Stimulated activated CD8-positive, alpha-beta memory T cell treated with anti-CD3 and anti-CD28 coated beads, Interleukin-12 subunit alpha, Interleukin-12 subunit beta, amount 100 ng/mL, for 24 hours (primary cell): ENCODE results near the gene UGGT1.
"Not testable (repeated sequence)": the region's sequence is repeated elsewhere in the genome, so short reads cannot be mapped to it uniquely, and the experiment has no call there.

Experiments
- DNase-seq: peaks from one replicate; pipeline ENCODE4 v3.0.0-alpha.2; 2020; ENCODE audit errors: extremely low read depth

The UGGT1 gene

DNA sequence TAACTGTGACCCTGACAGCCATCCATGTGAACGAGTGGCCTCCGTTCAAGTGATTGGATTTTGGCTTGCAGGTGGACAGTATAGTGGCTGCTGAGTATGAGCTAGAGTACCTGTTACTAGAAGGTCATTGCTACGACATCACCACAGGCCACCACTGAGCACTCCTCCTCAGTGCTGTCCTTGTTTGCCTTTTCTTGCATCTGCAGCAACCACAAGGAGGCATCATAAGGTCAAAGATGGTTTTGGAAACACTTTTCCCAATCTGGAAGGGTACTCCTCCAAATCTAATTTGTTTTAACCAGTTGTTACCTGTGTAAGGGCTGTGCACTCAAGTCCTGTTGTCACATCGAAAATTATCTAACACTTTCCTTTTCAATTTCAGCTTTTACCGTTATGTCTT, 81.2 kb downstream of the UGGT1 start:
- no peak for DNase-seq

- not testable (repeated sequence) for DNase-seq
Measured at GRCh38 chr2:128174067-128174466, 83.1 kb downstream of the UGGT1 start.

DNA sequence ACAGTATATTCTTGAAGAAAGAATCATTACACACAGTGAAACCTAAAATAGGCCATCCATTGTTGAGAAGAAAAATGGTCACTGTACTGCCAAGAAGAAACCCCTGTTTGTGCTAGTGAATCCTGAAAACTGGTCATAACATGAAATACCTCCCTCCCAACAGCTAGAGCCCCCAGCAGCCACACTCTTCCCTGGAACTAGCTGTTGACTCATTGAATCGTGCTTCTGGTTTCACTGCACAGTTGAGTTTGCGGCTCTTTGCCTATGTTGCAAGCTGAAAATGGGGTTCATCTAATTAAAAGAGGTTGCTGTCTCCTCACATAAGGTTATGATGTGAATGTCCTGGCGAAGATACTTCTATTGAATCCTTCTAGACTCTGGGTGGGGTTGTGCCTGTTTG, 86.3 kb downstream of the UGGT1 start:
- DNase-seq, result no peak

GRCh38 chr2:128178149-128178649, 87.2 kb downstream of the UGGT1 start:
- DNase-seq, result no peak

DNA sequence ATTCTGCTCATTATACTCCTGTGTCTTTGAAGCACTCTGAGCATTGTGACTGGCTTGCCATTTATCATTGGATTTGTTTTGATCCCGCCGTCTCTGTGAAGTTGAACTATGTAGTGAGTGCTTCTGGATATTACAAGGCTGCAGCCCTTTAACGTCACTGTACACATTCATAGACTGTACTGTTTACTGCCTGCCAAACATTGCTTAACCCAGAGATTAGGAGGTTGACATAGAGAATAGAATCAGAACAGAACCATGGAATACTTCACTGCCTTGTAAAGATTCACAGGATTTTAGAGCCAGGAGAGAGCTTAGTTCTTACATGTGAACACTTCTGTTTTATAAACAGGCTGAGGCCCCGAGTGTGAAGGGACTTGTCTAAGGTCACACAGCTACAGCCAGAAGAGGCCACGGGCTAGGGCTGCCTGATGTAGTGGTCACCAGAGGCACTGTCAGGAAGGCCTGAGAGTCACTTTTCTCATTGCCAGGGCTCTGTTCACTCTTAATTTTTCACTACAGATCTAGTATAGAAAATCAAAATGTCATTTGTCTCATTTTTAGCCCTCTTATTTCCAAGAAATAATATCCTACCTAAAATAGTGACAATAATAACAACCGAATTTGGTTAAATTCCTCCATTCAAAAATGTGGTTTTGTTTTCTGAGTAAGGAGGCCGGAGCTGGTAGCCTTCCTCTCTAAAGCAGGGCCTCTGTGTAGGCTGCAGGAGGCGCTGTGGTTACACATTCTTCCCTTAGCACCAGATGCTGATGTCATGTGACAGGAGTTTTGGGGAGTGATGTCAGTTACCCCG, 87.9 kb downstream of the UGGT1 start:
- peak; percentile 3 for DNase-seq

DNA sequence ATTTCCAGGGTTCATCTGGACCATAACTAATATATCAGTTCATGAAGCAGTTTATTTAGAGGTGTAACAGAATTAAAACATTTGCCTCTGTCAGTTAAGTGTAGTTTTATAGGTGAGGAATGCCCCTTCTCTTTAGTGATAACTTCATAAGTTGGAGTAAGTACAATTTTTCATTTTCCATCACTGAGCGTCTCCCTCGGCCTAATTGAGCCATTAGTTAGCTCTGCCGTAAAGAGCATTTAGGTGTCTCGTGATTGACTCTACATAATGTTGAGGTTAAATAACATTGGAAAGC, 88.4 kb downstream of the UGGT1 start:
- no peak for DNase-seq

GRCh38 chr2:128180031-128180430, 89.0 kb downstream of the UGGT1 start:
- no peak for DNase-seq

GRCh38 chr2:128185576-128185975, 94.6 kb downstream of the UGGT1 start:
- no peak for DNase-seq

GRCh38 chr2:128187032-128187654, 96.1 kb downstream of the UGGT1 start:
- DNase-seq, result no peak

GRCh38 chr2:128195435-128195984, 104.5 kb downstream of the UGGT1 start:
- DNase-seq, result no peak

DNA sequence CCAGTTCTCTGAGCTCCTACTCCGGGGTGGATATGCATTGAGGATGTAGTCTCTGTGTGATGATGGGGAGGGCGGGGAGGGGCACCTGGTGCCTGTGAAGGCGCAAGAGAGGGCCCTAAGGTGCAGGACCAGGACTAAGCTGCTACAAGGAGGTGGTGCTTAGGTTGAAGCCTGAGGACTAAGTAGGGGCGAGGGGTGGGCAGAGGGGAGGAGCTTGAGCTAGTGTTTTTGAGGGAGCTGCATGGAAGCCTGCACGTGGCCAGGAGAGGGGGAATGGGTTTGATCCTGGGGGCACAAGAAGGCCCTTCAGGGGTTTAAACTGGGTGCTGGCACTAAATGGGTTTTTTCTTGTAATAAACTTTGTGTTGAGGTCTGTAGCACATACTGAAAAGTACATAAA, 105.0 kb downstream of the UGGT1 start:
- no peak for DNase-seq

DNA sequence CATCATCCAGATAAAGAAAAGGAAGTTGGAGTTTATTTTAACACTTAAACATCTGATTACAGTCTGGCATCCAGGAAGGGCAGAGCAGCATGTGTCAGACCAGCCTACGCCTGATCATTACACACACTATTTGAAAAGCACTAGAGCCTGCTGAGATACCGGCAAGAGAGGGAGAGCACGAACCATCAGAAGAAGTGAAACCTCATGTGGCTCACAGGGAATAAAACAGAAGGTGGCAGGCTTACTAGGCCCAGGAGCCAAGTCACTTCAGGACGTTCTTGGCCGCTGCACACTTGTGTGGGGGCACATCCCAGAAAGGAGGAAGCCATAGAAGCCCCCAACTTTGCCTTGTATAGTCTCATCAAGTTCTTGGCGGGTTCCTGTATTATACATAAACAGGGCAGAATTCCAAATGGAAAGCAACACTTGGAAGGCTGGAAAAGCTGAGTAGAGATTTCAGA, 105.5 kb downstream of the UGGT1 start:
- no peak for DNase-seq

GRCh38 chr2:128197059-128197458, 106.1 kb downstream of the UGGT1 start:
- DNase-seq, result no peak

GRCh38 chr2:128198656-128199055, 107.7 kb downstream of the UGGT1 start:
- DNase-seq, result no peak

DNA sequence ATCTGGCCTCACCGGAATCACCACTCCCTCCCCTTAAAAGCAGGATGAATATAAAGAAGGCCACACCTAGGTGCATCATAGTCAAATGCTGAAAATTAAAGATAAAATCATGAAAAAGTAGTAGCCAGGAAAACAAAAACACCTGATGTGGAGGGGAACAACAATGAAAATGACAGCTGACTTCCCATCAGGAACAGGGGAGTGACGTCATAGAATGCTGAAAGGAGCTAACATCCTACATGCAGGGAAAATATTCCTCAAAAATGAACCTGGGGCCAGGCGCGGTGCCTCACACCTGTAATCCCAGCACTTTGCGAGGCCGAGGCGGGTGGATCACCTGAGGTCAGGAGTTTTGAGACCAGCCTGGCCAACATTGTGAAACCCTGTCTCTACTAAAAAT, 108.1 kb downstream of the UGGT1 start:
- DNase-seq, result no peak

DNA sequence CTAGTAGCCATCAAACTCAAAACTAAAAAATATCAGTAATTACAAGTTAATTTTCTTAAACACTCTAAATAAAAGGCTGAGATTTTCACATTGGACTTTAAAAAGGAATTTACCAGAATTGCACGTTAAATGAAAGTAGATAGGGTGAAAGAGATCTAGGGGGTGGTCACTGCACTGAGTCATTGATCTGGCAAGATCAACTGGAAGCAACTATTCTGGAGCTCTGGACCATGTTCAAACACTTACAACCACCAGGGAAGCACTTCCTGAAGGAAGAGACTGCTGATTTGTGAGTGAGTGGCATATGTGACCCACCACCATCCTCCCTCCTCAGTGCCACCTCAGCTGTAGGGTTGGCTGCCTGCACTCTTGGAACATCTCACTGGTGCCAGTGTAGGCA, 111.8 kb downstream of the UGGT1 start:
- no peak for DNase-seq

DNA sequence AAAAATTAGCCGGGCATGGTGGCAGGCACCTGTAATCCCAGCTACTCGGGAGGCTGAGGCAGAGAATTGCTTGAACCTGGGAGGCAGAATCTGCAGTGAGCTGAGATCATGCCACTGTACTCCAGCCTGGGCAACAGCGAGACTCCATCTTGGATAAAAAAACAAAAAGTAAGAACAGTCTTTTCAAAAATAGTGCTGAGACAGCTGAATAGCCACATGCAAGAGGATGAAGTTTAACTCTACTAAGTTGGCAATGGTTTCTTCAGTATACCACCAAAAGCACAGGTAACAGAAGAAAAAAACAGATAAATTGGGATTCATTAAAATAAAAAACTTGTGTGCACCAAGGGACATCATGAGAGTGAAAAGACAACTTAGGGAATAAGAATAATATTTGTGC, 115.2 kb downstream of the UGGT1 start:
- DNase-seq, result no peak

DNA sequence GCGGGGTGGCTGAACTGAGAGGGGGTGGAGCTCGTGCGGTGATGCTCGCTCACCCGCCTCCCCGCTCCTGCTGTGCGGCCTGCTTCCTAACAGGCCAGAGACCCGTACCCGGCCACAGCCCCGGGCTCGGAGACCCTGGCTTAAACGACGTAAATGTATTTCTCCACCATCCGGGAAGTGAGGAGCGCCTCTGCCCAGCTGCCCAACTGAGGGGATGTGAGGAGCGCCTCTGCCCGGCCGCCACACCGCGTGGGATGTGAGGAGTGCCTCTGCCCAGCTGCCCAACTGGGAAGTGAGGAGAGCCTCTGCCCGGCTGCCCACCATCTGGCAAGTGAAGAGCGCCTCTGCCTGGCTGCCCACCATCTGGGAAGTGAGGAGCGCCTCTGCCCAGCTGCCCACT, 117.0 kb downstream of the UGGT1 start:
- no peak for DNase-seq

- not testable (repeated sequence) for DNase-seq
Measured at GRCh38 chr2:128208631-128209324, 117.8 kb downstream of the UGGT1 start.

DNA sequence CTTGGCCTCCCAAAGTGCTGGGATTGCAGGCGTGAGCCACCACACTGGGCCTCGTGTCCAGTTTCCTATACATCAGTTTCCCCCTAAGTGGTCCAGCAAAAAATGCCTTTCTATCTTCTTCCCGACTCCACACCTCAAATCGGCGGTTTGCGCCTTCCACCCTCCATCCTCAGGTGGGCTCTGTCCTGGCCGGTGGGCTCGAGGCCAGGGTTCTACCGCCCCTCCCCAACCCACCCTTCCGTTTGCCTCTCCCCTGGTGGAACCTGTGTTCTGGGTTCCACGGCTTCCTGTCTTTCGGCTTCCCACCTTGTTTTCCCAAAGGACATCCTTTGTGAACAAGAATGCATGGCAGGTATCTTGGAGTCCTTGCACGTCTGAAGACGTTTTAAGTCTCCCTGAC, 123.3 kb downstream of the UGGT1 start:
- DNase-seq, result no peak

DNA sequence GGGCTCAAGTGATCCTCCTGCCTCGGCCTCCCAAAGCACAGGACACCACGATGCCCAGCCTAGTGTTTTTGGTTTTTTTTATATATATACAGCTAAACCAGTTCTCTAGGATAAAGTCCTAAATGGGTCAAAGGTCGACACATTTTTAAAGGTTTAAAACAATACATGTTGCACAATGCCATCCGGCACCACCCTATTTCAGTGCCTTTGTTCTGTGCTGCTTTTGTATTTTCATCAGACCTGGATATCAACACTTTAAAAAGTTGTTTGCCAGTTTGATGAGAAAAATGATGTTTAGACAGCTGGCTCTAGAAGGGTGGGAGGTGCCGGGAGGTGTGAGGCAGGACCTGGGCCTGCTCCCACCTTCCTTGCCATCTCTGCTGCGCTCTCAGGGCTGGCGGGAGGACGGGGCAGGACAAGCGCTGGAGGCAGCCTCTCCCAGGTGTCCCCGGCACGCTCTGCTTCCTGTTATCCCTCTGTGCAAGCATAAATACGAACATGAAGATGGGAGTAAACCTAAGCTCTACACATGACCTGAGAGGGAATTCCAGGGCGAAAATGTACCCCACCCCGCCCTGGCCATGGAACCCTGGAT, 124.0 kb downstream of the UGGT1 start:
- DNase-seq, result no peak
